ENCODE results near the gene C1QTNF5. TPM values are rescaled to one million over a fixed set of nuclear protein-coding genes. Genes with fewer than 3 reads are reported as not detected.

Gene C1QTNF5
- total RNA-seq, 2 donors from 2014 or later, result 0.62 to 0.66 TPM

DNA sequence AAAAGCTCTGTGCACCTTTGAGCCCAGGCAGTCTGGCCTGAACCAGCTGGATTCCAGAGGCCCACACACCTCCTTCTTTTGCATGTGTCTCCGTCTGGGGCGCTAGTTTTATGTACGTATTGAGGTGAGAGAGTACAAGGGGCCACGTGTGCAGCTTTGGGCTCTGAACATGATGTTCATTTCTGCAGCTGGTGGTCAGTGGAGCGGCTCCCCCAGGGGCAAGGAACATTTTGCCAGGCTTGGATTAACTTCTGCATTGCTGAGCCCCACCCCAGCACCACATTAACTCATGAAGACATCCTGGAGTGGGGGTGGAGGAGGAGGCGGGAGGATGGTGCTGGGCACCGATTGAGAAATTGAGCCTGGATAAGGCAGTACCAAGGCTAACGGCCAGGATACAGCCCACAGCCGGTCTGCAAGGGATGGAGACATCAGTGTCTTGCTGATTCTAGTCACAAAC lies 27.0 kb upstream of the C1QTNF5 start:
- Mint-ChIP-seq H3K27me3 (ENCODE audit: insufficient read depth) (peaks cover 35% of the 10 kb centered on the region), H3K27ac (no peak overlapping the region), H3K9me3 (no peaks in the 10 kb centered on the region), H3K36me3 (ENCODE audit: low read depth) (peaks cover 36% of the 10 kb centered on the region), H3K4me3 (no peak overlapping the region), H3K4me1 (peaks cover 42% of the 10 kb centered on the region)
- Histone ChIP-seq H3K4me3 (ENCODE audit: low read length) (no peak overlapping the region), H3K36me3 (ENCODE audit: control insufficient read depth, insufficient read depth, low read length) (peaks cover 42% of the 10 kb centered on the region), H3K4me1 (ENCODE audit: control insufficient read depth, insufficient read depth, low read length) (peaks cover 20% of the 10 kb centered on the region), H3K9me3 (ENCODE audit: control insufficient read depth, low read length) (no peaks in the 10 kb centered on the region), H3K27ac (ENCODE audit: low read depth, low read length) (no peak overlapping the region), H3K9ac (ENCODE audit: extremely low read depth, low read length, poor library complexity, severe bottlenecking) (no peak overlapping the region), H3K27me3 (ENCODE audit: control insufficient read depth, insufficient read depth, low read length, poor library complexity, severe bottlenecking) (peaks cover 14% of the 10 kb centered on the region)
- TF ChIP-seq, protein P1, sequence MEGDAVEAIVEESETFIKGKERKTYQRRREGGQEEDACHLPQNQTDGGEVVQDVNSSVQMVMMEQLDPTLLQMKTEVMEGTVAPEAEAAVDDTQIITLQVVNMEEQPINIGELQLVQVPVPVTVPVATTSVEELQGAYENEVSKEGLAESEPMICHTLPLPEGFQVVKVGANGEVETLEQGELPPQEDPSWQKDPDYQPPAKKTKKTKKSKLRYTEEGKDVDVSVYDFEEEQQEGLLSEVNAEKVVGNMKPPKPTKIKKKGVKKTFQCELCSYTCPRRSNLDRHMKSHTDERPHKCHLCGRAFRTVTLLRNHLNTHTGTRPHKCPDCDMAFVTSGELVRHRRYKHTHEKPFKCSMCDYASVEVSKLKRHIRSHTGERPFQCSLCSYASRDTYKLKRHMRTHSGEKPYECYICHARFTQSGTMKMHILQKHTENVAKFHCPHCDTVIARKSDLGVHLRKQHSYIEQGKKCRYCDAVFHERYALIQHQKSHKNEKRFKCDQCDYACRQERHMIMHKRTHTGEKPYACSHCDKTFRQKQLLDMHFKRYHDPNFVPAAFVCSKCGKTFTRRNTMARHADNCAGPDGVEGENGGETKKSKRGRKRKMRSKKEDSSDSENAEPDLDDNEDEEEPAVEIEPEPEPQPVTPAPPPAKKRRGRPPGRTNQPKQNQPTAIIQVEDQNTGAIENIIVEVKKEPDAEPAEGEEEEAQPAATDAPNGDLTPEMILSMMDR (conservative IDR thresholded peaks at IDR 0.05), result no peak
- peak; percentile 28 for DNase-seq
- WGBS, 2 experiments (ENCODE audit: insufficient coverage in 1 of 2, insufficient read length in 1 of 2), result 93 to 94% methylated on average over 6 to 9 of the region's 9 CpGs

DNA sequence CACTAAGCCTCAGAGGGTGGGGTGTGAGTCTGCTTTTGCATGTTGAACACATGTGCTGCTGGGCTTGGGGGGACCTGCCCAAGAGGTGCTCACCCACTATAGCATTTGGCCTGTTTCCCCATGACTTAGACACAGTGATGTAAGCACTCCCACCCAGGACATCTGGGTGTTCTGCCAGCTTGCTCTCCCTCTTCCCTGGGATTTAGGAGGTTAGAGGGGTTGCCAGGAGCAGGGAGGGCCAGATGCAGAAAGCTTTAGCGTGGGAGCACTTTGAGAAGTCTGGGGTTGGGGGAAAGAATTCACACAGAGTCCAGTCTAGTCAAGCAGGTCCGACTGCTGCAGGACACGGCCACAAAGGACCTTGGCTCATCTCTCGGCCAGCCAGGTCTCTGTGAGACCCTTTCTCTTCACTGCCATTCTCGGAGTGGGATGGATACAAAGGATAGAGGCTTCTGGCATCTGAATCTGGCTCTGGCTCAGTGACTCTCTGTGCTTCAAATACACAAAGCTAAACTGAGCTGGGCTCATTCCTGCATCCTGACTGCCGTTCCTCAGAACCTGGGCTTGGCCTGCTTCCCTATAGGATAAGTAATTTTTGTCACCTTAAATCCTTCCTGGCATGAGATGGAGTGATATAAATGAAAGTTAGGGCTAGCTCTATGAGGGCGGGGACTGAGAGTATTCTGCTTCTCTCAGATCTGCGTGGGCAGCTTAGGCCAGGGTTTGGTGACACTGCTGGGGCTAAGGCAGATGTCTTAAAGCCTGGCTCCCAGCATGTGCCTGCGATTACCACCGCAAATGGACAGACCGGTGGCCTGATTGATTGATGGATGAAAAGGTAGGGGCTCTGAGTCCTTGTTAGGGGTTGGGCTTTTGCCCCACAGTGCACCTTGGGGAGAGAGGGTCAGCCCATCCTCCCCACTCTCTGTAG lies 26.3 kb upstream of the C1QTNF5 start:
- Histone ChIP-seq H3K27me3 (ENCODE audit: control insufficient read depth, insufficient read depth, low read length, poor library complexity, severe bottlenecking) (peaks cover 14% of the 10 kb centered on the region), H3K36me3 (ENCODE audit: control insufficient read depth, insufficient read depth, low read length) (peaks cover 36% of the 10 kb centered on the region), H3K27ac (ENCODE audit: low read depth, low read length) (no peak overlapping the region), H3K9ac (ENCODE audit: extremely low read depth, low read length, poor library complexity, severe bottlenecking) (no peak overlapping the region), H3K9me3 (ENCODE audit: control insufficient read depth, low read length) (no peaks in the 10 kb centered on the region), H3K4me3 (ENCODE audit: low read length) (no peak overlapping the region), H3K4me1 (ENCODE audit: control insufficient read depth, insufficient read depth, low read length) (peaks cover 20% of the 10 kb centered on the region)
- 89 to 90% methylated on average over 9 to 11 of the region's 11 CpGs for WGBS, 2 experiments (ENCODE audit: insufficient coverage in 1 of 2, insufficient read length in 1 of 2)
- DNase-seq, result peak; percentile 38
- H3K9me3 Mint-ChIP-seq, result no peaks in the 10 kb centered on the region
- H3K27me3 Mint-ChIP-seq (ENCODE audit: insufficient read depth), result peaks cover 42% of the 10 kb centered on the region
- no peak overlapping the region for H3K4me3 Mint-ChIP-seq
- H3K27ac Mint-ChIP-seq, result no peak overlapping the region
- H3K36me3 Mint-ChIP-seq (ENCODE audit: low read depth), result peaks cover 33% of the 10 kb centered on the region
- TF ChIP-seq, protein P1 (conservative IDR thresholded peaks at IDR 0.05), result no peak
- peaks cover 48% of the 10 kb centered on the region for H3K4me1 Mint-ChIP-seq

DNA sequence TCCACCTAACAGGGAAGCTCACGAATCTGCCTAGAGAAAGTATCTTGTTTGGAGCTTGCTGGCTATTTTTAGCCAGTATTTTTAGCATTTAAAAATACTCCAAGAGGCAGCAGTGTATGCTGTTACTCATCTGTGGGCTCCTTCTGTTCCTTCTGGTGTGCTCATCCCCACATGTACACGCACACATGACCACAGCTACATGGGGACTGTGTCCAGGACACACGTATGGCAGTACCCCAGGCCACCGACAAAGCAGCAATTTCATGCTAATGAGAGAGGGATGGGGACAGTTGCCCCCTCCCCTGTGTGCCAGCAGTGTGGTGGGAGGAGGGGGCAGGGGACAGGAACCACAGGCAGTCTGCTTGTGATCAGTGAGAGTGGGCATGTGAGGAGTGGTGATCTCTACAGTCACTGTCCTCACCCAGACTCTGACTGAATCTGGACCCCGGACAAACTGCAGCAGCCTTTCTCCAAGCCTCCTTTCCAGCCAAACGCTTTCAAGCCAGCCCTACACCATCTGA lies 24.4 kb upstream of the C1QTNF5 start:
- H3K27ac ChIP-seq (ENCODE audit: low read depth, low read length), result no peak overlapping the region
- WGBS, 2 experiments (ENCODE audit: insufficient coverage in 1 of 2, insufficient read length in 1 of 2), result 90 to 100% methylated on average over 1 to 6 of the region's 6 CpGs
- TF ChIP-seq, protein P1 (conservative IDR thresholded peaks at IDR 0.05), result no peak

More for the DNA sequence above, 24.4 kb upstream of the C1QTNF5 start:
- Mint-ChIP-seq H3K4me1 (peaks cover 43% of the 10 kb centered on the region), H3K9me3 (no peaks in the 10 kb centered on the region), H3K27ac (no peak overlapping the region), H3K36me3 (ENCODE audit: low read depth) (peaks cover 20% of the 10 kb centered on the region), H3K27me3 (ENCODE audit: insufficient read depth) (peaks cover 42% of the 10 kb centered on the region), H3K4me3 (no peak overlapping the region)
- peaks cover 14% of the 10 kb centered on the region for H3K27me3 ChIP-seq (ENCODE audit: control insufficient read depth, insufficient read depth, low read length, poor library complexity, severe bottlenecking)
- H3K4me1 ChIP-seq (ENCODE audit: control insufficient read depth, insufficient read depth, low read length), result peaks cover 35% of the 10 kb centered on the region
- H3K4me3 ChIP-seq (ENCODE audit: low read length), result no peak overlapping the region
- peak; percentile 35 for DNase-seq
- H3K36me3 ChIP-seq (ENCODE audit: control insufficient read depth, insufficient read depth, low read length), result peaks cover 28% of the 10 kb centered on the region
- no peaks in the 10 kb centered on the region for H3K9me3 ChIP-seq (ENCODE audit: control insufficient read depth, low read length)
- no peak overlapping the region for H3K9ac ChIP-seq (ENCODE audit: extremely low read depth, low read length, poor library complexity, severe bottlenecking)

All from endodermal cell (in vitro differentiated cells).